ENCODE data around the gene KRTAP25-1. TPM values are rescaled to one million over a fixed set of nuclear protein-coding genes. Genes with fewer than 3 reads are reported as not detected.

KRTAP25-1 gene
- polyA plus RNA-seq, 1 donor from 2014 or later = not detected

GRCh38 chr21:30306884-30307283 is 17.6 kb upstream of the KRTAP25-1 start:
- H2AFZ ChIP-seq (ENCODE audit: low read depth, low read length) = no peak overlapping the region
- TF ChIP-seq EZH2 (IDR thresholded peaks at IDR 0.05; ENCODE audit: borderline replicate concordance, insufficient read depth, low read length, poor library complexity, severe bottlenecking) (no peak), REST (IDR thresholded peaks at IDR 0.05; ENCODE audit: borderline replicate concordance) (no peak), CTCF (IDR thresholded peaks at IDR 0.05; ENCODE audit: poor library complexity, severe bottlenecking) (no peak), SMC3 (conservative IDR thresholded peaks at IDR 0.05; ENCODE audit: poor library complexity) (no peak), MXI1 (conservative IDR thresholded peaks at IDR 0.05; ENCODE audit: poor library complexity, severe bottlenecking) (no peak), RAD21 (conservative IDR thresholded peaks at IDR 0.05) (no peak), EP300 (conservative IDR thresholded peaks at IDR 0.05; ENCODE audit: poor library complexity, severe bottlenecking) (no peak), POLR2AphosphoS5 (IDR thresholded peaks at IDR 0.05) (no peak), TAF1 (IDR thresholded peaks at IDR 0.05; ENCODE audit: low read depth) (no peak)
- no peaks in the 10 kb centered on the region for H3K9me3 ChIP-seq (ENCODE audit: low read length)
- no peaks in the 10 kb centered on the region for H4K20me1 ChIP-seq (ENCODE audit: insufficient read depth)
- no peak overlapping the region for H3K9ac ChIP-seq (ENCODE audit: low read length)
- no peaks in the 10 kb centered on the region for H3K27me3 ChIP-seq (ENCODE audit: insufficient read depth, low read depth, low read length)
- H3K36me3 ChIP-seq (ENCODE audit: insufficient read depth, low read length) = no peaks in the 10 kb centered on the region
- H3F3A ChIP-seq (ENCODE audit: insufficient read depth, low read length, poor library complexity, severe bottlenecking) = no peaks in the 10 kb centered on the region
- no peaks in the 10 kb centered on the region for H3K79me2 ChIP-seq (replicated peaks; ENCODE audit: insufficient read depth, low read length)
- H3K9me2 ChIP-seq (ENCODE audit: insufficient read depth, low read length) = no peaks in the 10 kb centered on the region
- H3K4me3 ChIP-seq (ENCODE audit: low read length) = no peak overlapping the region
- H3K27ac ChIP-seq (ENCODE audit: low read length) = no peak overlapping the region
- no peak overlapping the region for H3K4me2 ChIP-seq (ENCODE audit: low read length)

- Histone ChIP-seq H4K20me1 (ENCODE audit: insufficient read depth) (no peaks in the 10 kb centered on the region), H3K27me3 (ENCODE audit: insufficient read depth, low read depth, low read length) (no peaks in the 10 kb centered on the region), H3K9me2 (ENCODE audit: insufficient read depth, low read length) (no peaks in the 10 kb centered on the region), H3K79me2 (replicated peaks; ENCODE audit: insufficient read depth, low read length) (no peaks in the 10 kb centered on the region), H3K4me3 (ENCODE audit: low read length) (no peak overlapping the region), H3K9ac (ENCODE audit: low read length) (no peak overlapping the region), H3K4me2 (ENCODE audit: low read length) (no peak overlapping the region), H3K9me3 (ENCODE audit: low read length) (no peaks in the 10 kb centered on the region), H2AFZ (ENCODE audit: low read depth, low read length) (no peak overlapping the region), H3K36me3 (ENCODE audit: insufficient read depth, low read length) (no peaks in the 10 kb centered on the region), H3K27ac (ENCODE audit: low read length) (no peak overlapping the region), H3F3A (ENCODE audit: insufficient read depth, low read length, poor library complexity, severe bottlenecking) (no peaks in the 10 kb centered on the region)
- TF ChIP-seq RAD21 (conservative IDR thresholded peaks at IDR 0.05) (no peak), MXI1 (conservative IDR thresholded peaks at IDR 0.05; ENCODE audit: poor library complexity, severe bottlenecking) (no peak), SMC3 (conservative IDR thresholded peaks at IDR 0.05; ENCODE audit: poor library complexity) (no peak), TAF1 (IDR thresholded peaks at IDR 0.05; ENCODE audit: low read depth) (no peak), POLR2AphosphoS5 (IDR thresholded peaks at IDR 0.05) (no peak), CTCF (IDR thresholded peaks at IDR 0.05; ENCODE audit: poor library complexity, severe bottlenecking) (no peak), EZH2 (IDR thresholded peaks at IDR 0.05; ENCODE audit: borderline replicate concordance, insufficient read depth, low read length, poor library complexity, severe bottlenecking) (no peak), EP300 (conservative IDR thresholded peaks at IDR 0.05; ENCODE audit: poor library complexity, severe bottlenecking) (no peak), REST (IDR thresholded peaks at IDR 0.05; ENCODE audit: borderline replicate concordance) (no peak)
Measured at GRCh38 chr21:30305136-30305535, 15.8 kb upstream of the KRTAP25-1 start.
